ENCODE measurements around the gene TSSK3.

Gene TSSK3

GRCh38 chr1:32339363-32339978 lies 22.9 kb upstream of the TSSK3 start:
- H3K4me3 ChIP-seq (ENCODE audit: extremely low read depth, insufficient read depth, low read length, poor library complexity, severe bottlenecking) = no peak overlapping the region
- peaks cover 9% of the 10 kb centered on the region for H3K36me3 ChIP-seq (ENCODE audit: control insufficient read depth, insufficient read depth, low read length)
- peaks cover 37% of the 10 kb centered on the region for H3K4me1 ChIP-seq (ENCODE audit: control insufficient read depth, insufficient read depth, low read length, poor library complexity, severe bottlenecking)
- WGBS, 2 experiments (ENCODE audit: insufficient coverage in 2 of 2) = 74 to 95% methylated on average over 2 to 4 of the region's 5 CpGs
- no peaks in the 10 kb centered on the region for H3K9me3 ChIP-seq (ENCODE audit: control insufficient read depth, low read length)
- peak overlapping the region; percentile 87 for H3K27ac ChIP-seq (ENCODE audit: low read depth, low read length, severe bottlenecking)

- Histone ChIP-seq H3K27ac (ENCODE audit: low read depth, low read length, severe bottlenecking) (no peak overlapping the region), H3K9me3 (ENCODE audit: control insufficient read depth, low read length) (no peaks in the 10 kb centered on the region), H3K4me3 (ENCODE audit: extremely low read depth, insufficient read depth, low read length, poor library complexity, severe bottlenecking) (no peak overlapping the region), H3K36me3 (ENCODE audit: control insufficient read depth, insufficient read depth, low read length) (no peaks in the 10 kb centered on the region), H3K4me1 (ENCODE audit: control insufficient read depth, insufficient read depth, low read length, poor library complexity, severe bottlenecking) (peaks cover 37% of the 10 kb centered on the region)
- 89 to 96% methylated on average over 5 to 10 of the region's 11 CpGs for WGBS, 2 experiments (ENCODE audit: insufficient coverage in 2 of 2)
Measured at GRCh38 chr1:32341186-32341757, 21.1 kb upstream of the TSSK3 start.

- Histone ChIP-seq H3K27ac (ENCODE audit: low read depth, low read length, severe bottlenecking) (no peak overlapping the region), H3K4me1 (ENCODE audit: control insufficient read depth, insufficient read depth, low read length, poor library complexity, severe bottlenecking) (peaks cover 32% of the 10 kb centered on the region), H3K4me3 (ENCODE audit: extremely low read depth, insufficient read depth, low read length, poor library complexity, severe bottlenecking) (no peak overlapping the region), H3K36me3 (ENCODE audit: control insufficient read depth, insufficient read depth, low read length) (no peaks in the 10 kb centered on the region), H3K9me3 (ENCODE audit: control insufficient read depth, low read length) (no peaks in the 10 kb centered on the region)
- WGBS, 2 experiments (ENCODE audit: insufficient coverage in 2 of 2) = 64 to 85% methylated on average over 3 to 5 of the region's 5 CpGs
Measured at GRCh38 chr1:32341971-32342370, 20.4 kb upstream of the TSSK3 start.

GRCh38 chr1:32342704-32343103 lies 19.6 kb upstream of the TSSK3 start:
- Histone ChIP-seq H3K4me3 (ENCODE audit: extremely low read depth, insufficient read depth, low read length, poor library complexity, severe bottlenecking) (no peak overlapping the region), H3K9me3 (ENCODE audit: control insufficient read depth, low read length) (no peaks in the 10 kb centered on the region), H3K27ac (ENCODE audit: low read depth, low read length, severe bottlenecking) (no peak overlapping the region), H3K4me1 (ENCODE audit: control insufficient read depth, insufficient read depth, low read length, poor library complexity, severe bottlenecking) (peaks cover 25% of the 10 kb centered on the region), H3K36me3 (ENCODE audit: control insufficient read depth, insufficient read depth, low read length) (no peaks in the 10 kb centered on the region)
- WGBS, 2 experiments (ENCODE audit: insufficient coverage in 2 of 2) = 88 to 97% methylated on average over 8 of the region's 10 CpGs

GRCh38 chr1:32345289-32345827 lies 17.0 kb upstream of the TSSK3 start:
- Histone ChIP-seq H3K9me3 (ENCODE audit: control insufficient read depth, low read length) (peaks cover 3% of the 10 kb centered on the region), H3K4me3 (ENCODE audit: extremely low read depth, insufficient read depth, low read length, poor library complexity, severe bottlenecking) (no peak overlapping the region), H3K4me1 (ENCODE audit: control insufficient read depth, insufficient read depth, low read length, poor library complexity, severe bottlenecking) (peaks cover 4% of the 10 kb centered on the region), H3K36me3 (ENCODE audit: control insufficient read depth, insufficient read depth, low read length) (no peaks in the 10 kb centered on the region), H3K27ac (ENCODE audit: low read depth, low read length, severe bottlenecking) (no peak overlapping the region)
- WGBS, 2 experiments (ENCODE audit: insufficient coverage in 2 of 2) = 87 to 94% methylated on average over 7 of the region's 8 CpGs

GRCh38 chr1:32346532-32347157 lies 15.7 kb upstream of the TSSK3 start:
- Histone ChIP-seq H3K27ac (ENCODE audit: low read depth, low read length, severe bottlenecking) (no peak overlapping the region), H3K36me3 (ENCODE audit: control insufficient read depth, insufficient read depth, low read length) (no peaks in the 10 kb centered on the region), H3K4me1 (ENCODE audit: control insufficient read depth, insufficient read depth, low read length, poor library complexity, severe bottlenecking) (peaks cover 4% of the 10 kb centered on the region), H3K9me3 (ENCODE audit: control insufficient read depth, low read length) (peaks cover 9% of the 10 kb centered on the region), H3K4me3 (ENCODE audit: extremely low read depth, insufficient read depth, low read length, poor library complexity, severe bottlenecking) (no peak overlapping the region)
- WGBS, 2 experiments (ENCODE audit: insufficient coverage in 2 of 2) = 86 to 89% methylated on average over 7 of the region's 9 CpGs

- Histone ChIP-seq H3K27ac (ENCODE audit: low read depth, low read length, severe bottlenecking) (peak overlapping the region; percentile 62), H3K9me3 (ENCODE audit: control insufficient read depth, low read length) (peaks cover 9% of the 10 kb centered on the region), H3K4me3 (ENCODE audit: extremely low read depth, insufficient read depth, low read length, poor library complexity, severe bottlenecking) (no peak overlapping the region), H3K4me1 (ENCODE audit: control insufficient read depth, insufficient read depth, low read length, poor library complexity, severe bottlenecking) (peaks cover 26% of the 10 kb centered on the region), H3K36me3 (ENCODE audit: control insufficient read depth, insufficient read depth, low read length) (no peaks in the 10 kb centered on the region)
- 81% methylated on average over 4 to 7 of the region's 8 CpGs for WGBS, 2 experiments (ENCODE audit: insufficient coverage in 2 of 2)
Measured at GRCh38 chr1:32349211-32349708, 13.1 kb upstream of the TSSK3 start.

GRCh38 chr1:32350785-32351398 lies 11.4 kb upstream of the TSSK3 start:
- no peaks in the 10 kb centered on the region for H3K36me3 ChIP-seq (ENCODE audit: control insufficient read depth, insufficient read depth, low read length)
- peaks cover 9% of the 10 kb centered on the region for H3K9me3 ChIP-seq (ENCODE audit: control insufficient read depth, low read length)
- H3K27ac ChIP-seq (ENCODE audit: low read depth, low read length, severe bottlenecking) = peak overlapping the region; percentile 74
- peaks cover 27% of the 10 kb centered on the region for H3K4me1 ChIP-seq (ENCODE audit: control insufficient read depth, insufficient read depth, low read length, poor library complexity, severe bottlenecking)
- 21 to 26% methylated on average over 13 to 21 of the region's 28 CpGs for WGBS, 2 experiments (ENCODE audit: insufficient coverage in 2 of 2)
- peak overlapping the region; percentile 59 for H3K4me3 ChIP-seq (ENCODE audit: extremely low read depth, insufficient read depth, low read length, poor library complexity, severe bottlenecking)

- H3K27ac ChIP-seq (ENCODE audit: low read depth, low read length, severe bottlenecking) = peak overlapping the region; percentile 89
- no peaks in the 10 kb centered on the region for H3K36me3 ChIP-seq (ENCODE audit: control insufficient read depth, insufficient read depth, low read length)
- 3 to 4% methylated on average over 51 to 56 of the region's 75 CpGs for WGBS, 2 experiments (ENCODE audit: insufficient coverage in 2 of 2)
- peaks cover 27% of the 10 kb centered on the region for H3K4me1 ChIP-seq (ENCODE audit: control insufficient read depth, insufficient read depth, low read length, poor library complexity, severe bottlenecking)
- H3K9me3 ChIP-seq (ENCODE audit: control insufficient read depth, low read length) = peaks cover 9% of the 10 kb centered on the region
- H3K4me3 ChIP-seq (ENCODE audit: extremely low read depth, insufficient read depth, low read length, poor library complexity, severe bottlenecking) = peak overlapping the region; percentile 59
Measured at GRCh38 chr1:32351399-32352238, 10.7 kb upstream of the TSSK3 start.

- peaks cover 9% of the 10 kb centered on the region for H3K9me3 ChIP-seq (ENCODE audit: control insufficient read depth, low read length)
- peak overlapping the region; percentile 89 for H3K27ac ChIP-seq (ENCODE audit: low read depth, low read length, severe bottlenecking)
- WGBS, 2 experiments (ENCODE audit: insufficient coverage in 2 of 2) = 75 to 76% methylated on average over 5 to 8 of the region's 8 CpGs
- peak overlapping the region; percentile 59 for H3K4me3 ChIP-seq (ENCODE audit: extremely low read depth, insufficient read depth, low read length, poor library complexity, severe bottlenecking)
- H3K4me1 ChIP-seq (ENCODE audit: control insufficient read depth, insufficient read depth, low read length, poor library complexity, severe bottlenecking) = peaks cover 27% of the 10 kb centered on the region
- no peaks in the 10 kb centered on the region for H3K36me3 ChIP-seq (ENCODE audit: control insufficient read depth, insufficient read depth, low read length)
Measured at GRCh38 chr1:32352239-32352745, 10.0 kb upstream of the TSSK3 start.

All from mesodermal cell (in vitro differentiated cells).